RWPE2 (cell line): Measurements from ENCODE around the gene ITPR3.

Experiments used
- ATAC-seq: fragments of 200-7000 bp; cut with Tn5 transposase; 3 replicates; pipeline ENCODE4 v1.9.1; 2021; ENCODE audit warnings: low read depth
- DNase-seq: peaks from one replicate; pipeline ENCODE4 v3.0.0-alpha.2; 2020; ENCODE audit warnings: low spot score
- H3K27ac ChIP-seq: fragments of 450-650 bp; 2 replicates; pipeline ENCODE4 v1.5.1; 2017; ENCODE audit warnings: mild to moderate bottlenecking; ENCODE audit not compliant: poor library complexity, severe bottlenecking
- H3K27me3 ChIP-seq: fragments of 250-450 bp; sonication (Bioruptor Pico); 2 replicates; pipeline ENCODE4 v1.5.1; 2021; ENCODE audit warnings: mild to moderate bottlenecking, moderate library complexity; ENCODE audit not compliant: insufficient read depth, poor library complexity, severe bottlenecking
- H3K36me3 ChIP-seq: fragments of 250-450 bp; sonication (Bioruptor Pico); 2 replicates; pipeline ENCODE4 v1.5.1; 2020; ENCODE audit warnings: low read depth, mild to moderate bottlenecking, moderate library complexity
- H3K4me1 ChIP-seq: fragments of 250-450 bp; sonication (Bioruptor Pico); 2 replicates; pipeline ENCODE4 v1.5.1; 2021; ENCODE audit warnings: mild to moderate bottlenecking, moderate library complexity; ENCODE audit not compliant: insufficient read depth, poor library complexity, severe bottlenecking
- H3K4me3 ChIP-seq: fragments of 250-450 bp; sonication (Bioruptor Pico); 2 replicates; pipeline ENCODE4 v1.5.1; 2021; ENCODE audit warnings: mild to moderate bottlenecking, moderate library complexity; ENCODE audit not compliant: severe bottlenecking
- H3K9me3 ChIP-seq: fragments of 250-450 bp; sonication (Bioruptor Pico); 2 replicates; pipeline ENCODE4 v1.5.1; 2021; ENCODE audit warnings: mild to moderate bottlenecking, moderate library complexity; ENCODE audit not compliant: severe bottlenecking
- TF ChIP-seq, protein P1 (sequence below): fragments of 450-650 bp; IDR thresholded peaks from one replicate; pipeline ENCODE4 v1.5.1; 2017; ENCODE audit warnings: mild to moderate bottlenecking, moderate library complexity; ENCODE audit not compliant: poor library complexity, severe bottlenecking

The ITPR3 gene

DNA sequence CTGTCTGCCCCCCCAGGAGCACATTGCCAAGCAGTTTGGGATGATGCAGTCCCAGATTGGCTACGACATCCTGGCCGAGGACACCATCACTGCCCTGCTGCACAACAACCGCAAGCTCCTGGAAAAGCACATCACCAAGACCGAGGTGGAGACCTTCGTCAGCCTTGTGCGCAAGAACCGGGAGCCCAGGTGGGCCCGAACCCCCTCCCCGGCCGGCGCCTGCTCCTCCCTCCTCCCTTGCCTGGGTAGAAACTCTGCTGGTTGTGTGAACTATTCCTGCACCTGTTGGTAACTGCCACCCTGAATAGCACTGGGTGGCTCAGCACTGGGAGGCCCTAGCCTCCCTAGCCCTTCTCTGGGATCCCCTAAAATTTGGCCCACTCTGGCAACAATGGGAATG is 46.7 kb downstream of the ITPR3 start:
- Histone ChIP-seq H3K9me3 (no peaks in the 10 kb centered on the region), H3K27me3 (no peaks in the 10 kb centered on the region), H3K27ac (no peak overlapping the region), H3K36me3 (peaks cover 100% of the 10 kb centered on the region), H3K4me1 (peaks cover 10% of the 10 kb centered on the region), H3K4me3 (no peak overlapping the region)
- DNase-seq (no peak), ATAC-seq (no peak)
- TF ChIP-seq, protein P1, sequence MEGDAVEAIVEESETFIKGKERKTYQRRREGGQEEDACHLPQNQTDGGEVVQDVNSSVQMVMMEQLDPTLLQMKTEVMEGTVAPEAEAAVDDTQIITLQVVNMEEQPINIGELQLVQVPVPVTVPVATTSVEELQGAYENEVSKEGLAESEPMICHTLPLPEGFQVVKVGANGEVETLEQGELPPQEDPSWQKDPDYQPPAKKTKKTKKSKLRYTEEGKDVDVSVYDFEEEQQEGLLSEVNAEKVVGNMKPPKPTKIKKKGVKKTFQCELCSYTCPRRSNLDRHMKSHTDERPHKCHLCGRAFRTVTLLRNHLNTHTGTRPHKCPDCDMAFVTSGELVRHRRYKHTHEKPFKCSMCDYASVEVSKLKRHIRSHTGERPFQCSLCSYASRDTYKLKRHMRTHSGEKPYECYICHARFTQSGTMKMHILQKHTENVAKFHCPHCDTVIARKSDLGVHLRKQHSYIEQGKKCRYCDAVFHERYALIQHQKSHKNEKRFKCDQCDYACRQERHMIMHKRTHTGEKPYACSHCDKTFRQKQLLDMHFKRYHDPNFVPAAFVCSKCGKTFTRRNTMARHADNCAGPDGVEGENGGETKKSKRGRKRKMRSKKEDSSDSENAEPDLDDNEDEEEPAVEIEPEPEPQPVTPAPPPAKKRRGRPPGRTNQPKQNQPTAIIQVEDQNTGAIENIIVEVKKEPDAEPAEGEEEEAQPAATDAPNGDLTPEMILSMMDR: no peak

DNA sequence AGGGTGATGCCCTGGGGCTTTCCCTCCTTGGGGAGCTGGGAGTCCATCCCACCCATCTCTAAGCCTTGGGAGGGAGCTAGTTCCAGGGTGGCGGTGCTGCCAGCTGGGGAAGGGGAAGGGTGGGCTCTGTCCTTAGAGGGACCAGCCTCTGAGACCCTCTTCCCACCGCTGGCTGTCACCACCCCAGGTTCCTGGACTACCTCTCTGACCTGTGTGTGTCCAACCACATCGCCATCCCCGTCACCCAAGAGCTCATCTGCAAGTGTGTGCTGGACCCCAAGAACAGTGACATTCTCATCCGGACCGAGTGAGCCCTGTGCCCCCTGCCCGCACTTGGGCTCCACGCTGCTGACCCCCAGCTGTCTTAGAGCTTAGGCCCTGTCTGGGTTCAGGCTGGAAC is 47.2 kb downstream of the ITPR3 start:
- H3K4me1 ChIP-seq: peaks cover 14% of the 10 kb centered on the region
- no peak for DNase-seq
- TF ChIP-seq, protein P1: no peak
- H3K27me3 ChIP-seq: no peaks in the 10 kb centered on the region
- peaks cover 100% of the 10 kb centered on the region for H3K36me3 ChIP-seq
- H3K27ac ChIP-seq: peak overlapping the region; percentile 65
- no peak overlapping the region for H3K4me3 ChIP-seq
- no peaks in the 10 kb centered on the region for H3K9me3 ChIP-seq
- no peak for ATAC-seq

DNA sequence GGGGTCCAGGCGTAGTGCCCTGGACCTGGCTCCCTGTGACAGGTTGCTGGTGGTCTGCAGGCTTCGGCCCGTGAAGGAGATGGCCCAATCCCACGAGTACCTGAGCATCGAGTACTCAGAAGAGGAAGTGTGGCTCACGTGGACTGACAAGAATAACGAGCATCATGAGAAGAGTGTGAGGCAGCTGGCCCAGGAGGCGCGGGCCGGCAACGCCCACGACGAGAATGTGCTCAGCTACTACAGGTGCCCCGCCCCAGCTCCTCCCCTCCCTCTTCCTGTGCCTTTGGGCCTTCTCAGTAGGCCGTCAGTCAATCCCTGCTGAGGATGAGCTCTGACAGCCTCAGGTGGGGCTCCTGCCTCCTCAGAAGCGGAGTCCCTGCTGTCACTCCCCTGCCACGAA is 47.8 kb downstream of the ITPR3 start:
- no peak overlapping the region for H3K4me3 ChIP-seq
- H3K27me3 ChIP-seq: no peaks in the 10 kb centered on the region
- DNase-seq: peak; percentile 95
- TF ChIP-seq, protein P1: no peak
- peak; percentile 92 for ATAC-seq
- no peaks in the 10 kb centered on the region for H3K9me3 ChIP-seq
- peak overlapping the region; percentile 65 for H3K27ac ChIP-seq
- H3K36me3 ChIP-seq: peaks cover 100% of the 10 kb centered on the region
- peaks cover 14% of the 10 kb centered on the region for H3K4me1 ChIP-seq

DNA sequence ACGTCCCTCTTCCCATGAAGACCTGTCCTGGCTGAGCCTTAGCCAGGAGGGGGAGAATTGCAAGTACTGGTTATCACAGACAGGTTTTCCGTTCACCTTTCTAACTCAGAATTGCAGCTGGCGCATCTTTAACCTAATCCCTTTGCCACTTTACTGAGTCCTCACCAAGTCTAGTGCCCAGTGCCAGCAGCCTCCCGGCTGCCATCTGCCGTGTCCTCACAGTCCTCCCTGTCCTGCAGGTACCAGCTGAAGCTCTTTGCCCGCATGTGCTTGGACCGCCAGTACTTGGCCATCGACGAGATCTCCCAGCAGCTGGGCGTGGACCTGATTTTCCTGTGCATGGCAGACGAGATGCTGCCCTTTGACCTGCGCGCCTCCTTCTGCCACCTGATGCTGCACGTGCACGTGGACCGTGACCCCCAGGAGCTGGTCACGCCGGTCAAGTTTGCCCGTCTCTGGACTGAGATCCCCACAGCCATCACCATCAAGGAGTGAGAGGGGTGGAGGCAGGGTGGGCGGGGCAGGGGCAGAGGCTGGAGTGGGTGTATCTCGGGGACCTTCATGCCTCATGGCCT is 49.1 kb downstream of the ITPR3 start:
- no peaks in the 10 kb centered on the region for H3K9me3 ChIP-seq
- DNase-seq: no peak
- peak overlapping the region; percentile 65 for H3K27ac ChIP-seq
- TF ChIP-seq, protein P1: no peak
- H3K4me1 ChIP-seq: peaks cover 14% of the 10 kb centered on the region
- H3K4me3 ChIP-seq: no peak overlapping the region
- H3K36me3 ChIP-seq: peaks cover 100% of the 10 kb centered on the region
- no peak for ATAC-seq
- no peaks in the 10 kb centered on the region for H3K27me3 ChIP-seq

DNA sequence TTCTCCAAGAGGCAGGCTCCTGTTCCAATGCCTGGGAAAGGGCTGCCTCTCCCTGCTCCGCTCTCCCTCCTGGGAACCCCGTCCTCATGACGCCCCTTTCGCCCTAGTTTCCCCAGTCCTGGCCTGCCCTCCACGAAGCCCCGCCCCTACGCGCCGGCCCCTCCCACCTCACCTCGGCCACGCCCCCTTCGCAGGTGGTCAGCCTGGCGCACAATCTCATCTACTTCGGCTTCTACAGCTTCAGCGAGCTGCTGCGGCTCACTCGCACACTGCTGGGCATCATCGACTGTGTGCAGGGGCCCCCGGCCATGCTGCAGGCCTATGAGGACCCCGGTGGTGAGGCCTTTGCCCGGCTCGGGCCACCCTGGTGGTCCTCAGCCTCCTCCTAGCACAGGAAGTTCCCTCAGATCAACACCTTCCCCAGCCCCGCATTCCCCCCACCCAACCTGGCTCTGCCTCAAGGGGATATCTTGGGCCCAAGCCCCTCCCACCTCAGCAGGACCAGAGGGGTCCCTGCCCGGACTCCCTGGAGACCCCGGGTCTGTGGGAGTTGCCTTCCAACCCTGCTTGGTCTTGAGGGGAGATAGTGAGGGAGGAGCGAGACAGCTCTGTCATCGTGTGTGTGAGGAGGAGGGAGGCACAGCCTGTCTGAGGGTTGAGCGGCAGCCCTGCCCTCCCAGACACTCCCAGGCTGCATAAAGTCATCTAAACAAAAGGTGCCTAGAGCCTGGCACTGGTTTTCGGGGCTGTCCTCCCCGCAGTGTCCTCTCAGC is 50.0 kb downstream of the ITPR3 start:
- Histone ChIP-seq H3K4me3 (no peak overlapping the region), H3K4me1 (peaks cover 14% of the 10 kb centered on the region), H3K27me3 (no peaks in the 10 kb centered on the region), H3K9me3 (no peaks in the 10 kb centered on the region), H3K36me3 (peaks cover 100% of the 10 kb centered on the region), H3K27ac (peak overlapping the region; percentile 35)
- ATAC-seq (no peak), DNase-seq (no peak)
- TF ChIP-seq, protein P1: no peak
